GM12878 (cell line): ENCODE results near the gene CFLAR. TPM values are rescaled to one million over a fixed set of nuclear protein-coding genes. Genes with fewer than 3 reads are reported as not detected.
A peak's percentile ranks its signal among the peaks of the same experiment; 100 is the strongest.

Experiments
- ATAC-seq: fragments of 200-7000 bp; cut with Tn5 transposase; 3 replicates; pipeline ENCODE4 v1.9.1; 2020; ENCODE audit warnings: mild to moderate bottlenecking, moderate library complexity
- BruUV-seq: library from RNA; stranded (reverse); fragments of 400-500 nt; replicated peaks from 2 replicates; lab custom pipeline; 2021; lab: Mats Ljungman, UMichigan
- CTCF ChIA-PET: fragments of 300-600 bp; sonication (Branson Sonifier 250); formaldehyde crosslinking; extraction: SDS; loops from one replicate; lab custom pipeline; 2021; ENCODE audit warnings: inconsistent platforms; lab: Yijun Ruan, JAX
- POLR2A ChIA-PET: fragments of 350-600 bp; formaldehyde crosslinking; extraction: SDS; loops from one replicate; lab custom pipeline; 2021; ENCODE audit warnings: inconsistent platforms; lab: Charles Lee
- RAD21 ChIA-PET: fragments of 300-600 bp; sonication (Branson Sonifier 250); formaldehyde crosslinking; loops from one replicate; lab custom pipeline; 2023; ENCODE audit warnings: antibody characterized with exemption; ENCODE audit not compliant: unreplicated experiment; lab: Charles Lee
- SMC1A ChIA-PET: fragments of 300-600 bp; sonication (Branson Sonifier 250); formaldehyde crosslinking; loops from one replicate; lab custom pipeline; 2023; ENCODE audit not compliant: unreplicated experiment, uncharacterized antibody; lab: Charles Lee
- DNase-seq: peaks from one replicate; pipeline ENCODE4 v3.0.0-alpha.2; 2011; ENCODE audit warnings: low read depth, low spot score
- FAIRE-seq: peaks from 3 replicates; lab custom pipeline; 2011; peaks lifted over from hg19 to GRCh38; lab: Jason Lieb, UNC
- H2AFZ ChIP-seq: 2 replicates; pipeline ENCODE4 v1.6.0; 2011; ENCODE audit warnings: low read depth, low read length, control low read depth; ENCODE audit not compliant: control insufficient read depth
- H3K27ac ChIP-seq: 2 replicates; pipeline ENCODE4 v1.5.1; 2011; ENCODE audit warnings: control low read depth; ENCODE audit not compliant: control insufficient read depth, insufficient read depth
- H3K27me3 ChIP-seq, 2 experiments: replicated peaks in 1 of 2; 2 replicates each; pipeline versions ENCODE4 v1.6.0 to v1.6.1; 2011; ENCODE audit warnings: low read length in 1 of 2; ENCODE audit not compliant: control insufficient read depth in 2 of 2, insufficient read depth in 2 of 2
- H3K36me3 ChIP-seq, 2 experiments: 2 replicates each; pipeline ENCODE4 v1.5.1; 2011; ENCODE audit warnings: low read length in 1 of 2; ENCODE audit not compliant: control insufficient read depth in 2 of 2, insufficient read depth in 2 of 2
- H3K4me1 ChIP-seq: 2 replicates; pipeline ENCODE4 v1.6.1; 2011; ENCODE audit warnings: mild to moderate bottlenecking, low read length, moderate library complexity, mixed read lengths; ENCODE audit not compliant: control insufficient read depth, insufficient read depth
- H3K4me2 ChIP-seq: 2 replicates; pipeline ENCODE4 v1.6.0; 2011; ENCODE audit warnings: control low read depth; ENCODE audit not compliant: control insufficient read depth, insufficient read depth
- H3K4me3 ChIP-seq: fragments of 200-600 bp; sonication (generic); 2 replicates; pipeline ENCODE4 v1.5.1; 2016
- H3K79me2 ChIP-seq: 2 replicates; pipeline ENCODE4 v1.6.0; 2011; ENCODE audit warnings: low read length; ENCODE audit not compliant: control insufficient read depth, insufficient read depth
- H3K9ac ChIP-seq: 2 replicates; pipeline ENCODE4 v1.8.0; 2011; ENCODE audit warnings: low read length, control low read depth, mixed read lengths; ENCODE audit not compliant: control insufficient read depth, insufficient read depth
- H3K9me3 ChIP-seq: replicated peaks from 3 replicates; pipeline ENCODE4 v1.5.1; 2011; ENCODE audit warnings: mild to moderate bottlenecking, low read length; ENCODE audit not compliant: control insufficient read depth, insufficient read depth
- H4K20me1 ChIP-seq: 2 replicates; pipeline ENCODE4 v1.6.0; 2011; ENCODE audit not compliant: control insufficient read depth, insufficient read depth
- ASH2L ChIP-seq: fragments of 300-600, 200-600 bp; sonication (generic); IDR thresholded peaks from 2 replicates; pipeline ENCODE4 v1.6.1; 2017; ENCODE audit warnings: low read depth, mild to moderate bottlenecking, borderline replicate concordance
- ESRRA ChIP-seq: IDR thresholded peaks from 2 replicates; pipeline ENCODE4 v1.6.1; 2012; ENCODE audit warnings: mild to moderate bottlenecking, low read length, improper control_type of control experiment
- HDAC2 ChIP-seq: fragments of 200-600 bp; sonication (generic); IDR thresholded peaks from 2 replicates; pipeline ENCODE4 v1.6.1; 2017
- IKZF2 ChIP-seq, 2 experiments: fragments of 450-650 bp; IDR thresholded peaks; 2 replicates each; pipeline ENCODE4 v1.6.1; 2017; ENCODE audit warnings: mild to moderate bottlenecking in 2 of 2, moderate library complexity in 2 of 2
- MEF2B ChIP-seq: fragments of 450-650 bp; IDR thresholded peaks from 2 replicates; pipeline ENCODE4 v1.6.1; 2018; ENCODE audit warnings: mild to moderate bottlenecking, moderate library complexity; ENCODE audit not compliant: partially characterized antibody, poor library complexity, severe bottlenecking
- NFIC ChIP-seq: IDR thresholded peaks from 2 replicates; pipeline ENCODE4 v1.6.1; 2012; ENCODE audit warnings: low read depth, mild to moderate bottlenecking, inconsistent platforms, low read length, moderate library complexity
- NR2C2 ChIP-seq: IDR thresholded peaks from 2 replicates; pipeline ENCODE4 v1.6.1; 2011; ENCODE audit warnings: borderline replicate concordance, low read depth; ENCODE audit not compliant: control insufficient read depth, insufficient read length
- SMARCA5 ChIP-seq: fragments of 450-650 bp; IDR thresholded peaks from 2 replicates; pipeline ENCODE4 v1.6.1; 2017; ENCODE audit warnings: mild to moderate bottlenecking
- STAT1 ChIP-seq: fragments of 450-650 bp; conservative IDR thresholded peaks from 2 replicates; pipeline ENCODE4 v1.6.1; 2014; ENCODE audit warnings: antibody characterized with exemption, mild to moderate bottlenecking
- SUZ12 ChIP-seq: fragments of 200-600 bp; sonication (generic); IDR thresholded peaks from one replicate; pipeline ENCODE4 v1.6.1; 2018; ENCODE audit warnings: antibody characterized with exemption, mild to moderate bottlenecking; ENCODE audit not compliant: unreplicated experiment
- ZNF24 ChIP-seq: fragments of 450-650 bp; IDR thresholded peaks from 2 replicates; pipeline ENCODE4 v1.6.1; 2017; ENCODE audit warnings: antibody characterized with exemption, mild to moderate bottlenecking
- ZNF274 ChIP-seq: IDR thresholded peaks from one replicate; pipeline ENCODE4 v1.8.0; 2011; ENCODE audit not compliant: insufficient read length, insufficient read depth
- ZNF622 ChIP-seq: fragments of 450-650 bp; IDR thresholded peaks from 2 replicates; pipeline ENCODE4 v1.6.1; 2017; ENCODE audit warnings: mild to moderate bottlenecking, inconsistent platforms
- WGBS: methylation state at CpG from one replicate; pipeline ENCODE4 v1.1.6; 2016; ENCODE audit warnings: low lambda C conversion rate; ENCODE audit not compliant: insufficient replicate concordance, insufficient coverage; ENCODE audit errors: missing lambda C conversion rate; 5-methylcytosine and 5-hydroxymethylcytosine counted together
- in situ Hi-C: fragments of 300-500 bp; cut with MboI; formaldehyde crosslinking; loops from 9 replicates; pipeline ENCODE4 v1.14.3; 2018; ENCODE audit warnings: mixed read lengths
- intact Hi-C: fragments of 100-400 bp; cut with micrococcal nuclease; formaldehyde crosslinking; loops from one replicate; pipeline ENCODE4 v1.14.2; 2022; ENCODE audit not compliant: unreplicated experiment
- polyA plus RNA-seq, 11 experiments: library from polyadenylated mRNA; depleted of rRNA in 4 of 11; unstranded in 6 of 11; stranded (reverse) in 5 of 11; fragments of >200 nt; fragmentation: Nextera tagmentation in 4 of 11; fragmentation: Illumina TruSeq in 1 of 11; extraction: Ambion mirVana in 4 of 11; extraction: Trizol in 1 of 11; gene quantifications; 1 replicate in 1 of 11; 2 replicates in 10 of 11; pipeline versions ENCODE4 v1.2.1 to v1.2.3, GENCODE V29; 2011 to 2016; ENCODE audit warnings: inconsistent platforms in 2 of 11, missing spikeins in 2 of 11, low read depth in 1 of 11
- total RNA-seq, 4 experiments: library from RNA; depleted of rRNA in 3 of 4; stranded (reverse); fragments of >200 nt in 3 of 4; fragmentation: Illumina TruSeq in 1 of 4; extraction: Trizol in 1 of 4; gene quantifications; 2 replicates each; pipeline versions ENCODE4 v1.2.1 to v1.2.3, GENCODE V29; 2013 to 2021
- TF ChIP-seq, protein P1 (sequence below): fragments of 450-650 bp; IDR thresholded peaks from 2 replicates; pipeline ENCODE4 v1.6.1; 2017; ENCODE audit warnings: mild to moderate bottlenecking
- TF ChIP-seq, protein P2 (sequence below): IDR thresholded peaks from 2 replicates; pipeline ENCODE4 v1.6.1; 2012; ENCODE audit warnings: improper control_type of control experiment, low read depth, low read length; ENCODE audit not compliant: insufficient replicate concordance

Gene CFLAR
- total and polyA plus RNA-seq, 10 of the 15 experiments (the other 5 are each of a cell fraction or from before 2014, with no cell fraction given): 80.6 to 181 (median 101) TPM

DNA sequence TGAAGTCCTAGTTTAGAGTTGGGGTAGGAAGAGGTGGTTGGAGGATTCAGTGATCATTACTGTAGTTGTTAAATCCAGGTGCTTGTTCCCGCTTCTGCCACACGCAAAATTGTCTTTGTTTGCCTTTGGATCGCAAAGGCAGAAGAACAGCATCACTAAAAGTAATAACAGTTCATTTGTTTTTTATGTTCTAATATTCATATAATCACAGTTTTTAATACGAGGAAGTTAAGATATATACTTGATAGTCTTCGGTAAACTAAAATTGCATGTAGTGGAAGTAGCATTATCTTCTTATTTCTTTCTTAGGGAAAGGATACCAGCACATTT lies 43.8 kb upstream of the CFLAR start (continued):
- TF ChIP-seq MEF2B: no peak
- TF ChIP-seq IKZF2 (IDR thresholded peaks at IDR 0.05): 0 out of 4 replicates have a peak, but pooled peaks of 1 of the 2 experiments have one; percentile 1
- no peak for TF ChIP-seq NFIC

DNA sequence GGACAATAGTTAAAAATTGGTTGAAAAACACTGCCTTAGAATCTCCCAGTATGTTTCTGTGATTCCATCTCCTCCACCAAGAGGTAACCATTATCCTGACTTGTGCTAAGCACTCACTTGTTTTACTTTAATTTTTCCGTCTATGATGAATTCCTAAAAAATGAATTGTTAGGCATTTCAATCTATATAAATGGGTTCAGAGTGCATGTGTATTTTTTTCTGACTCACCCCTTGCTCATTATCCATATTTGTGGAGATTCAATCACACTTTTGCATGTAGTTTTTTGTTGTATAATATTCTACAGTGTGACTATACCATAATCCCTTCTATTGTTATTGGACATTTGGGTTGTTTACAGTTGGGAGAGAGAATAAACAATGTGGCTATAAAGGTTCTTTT lies 42.9 kb upstream of the CFLAR start:
- H3K4me3 ChIP-seq: no peak overlapping the region
- TF ChIP-seq, protein P1, sequence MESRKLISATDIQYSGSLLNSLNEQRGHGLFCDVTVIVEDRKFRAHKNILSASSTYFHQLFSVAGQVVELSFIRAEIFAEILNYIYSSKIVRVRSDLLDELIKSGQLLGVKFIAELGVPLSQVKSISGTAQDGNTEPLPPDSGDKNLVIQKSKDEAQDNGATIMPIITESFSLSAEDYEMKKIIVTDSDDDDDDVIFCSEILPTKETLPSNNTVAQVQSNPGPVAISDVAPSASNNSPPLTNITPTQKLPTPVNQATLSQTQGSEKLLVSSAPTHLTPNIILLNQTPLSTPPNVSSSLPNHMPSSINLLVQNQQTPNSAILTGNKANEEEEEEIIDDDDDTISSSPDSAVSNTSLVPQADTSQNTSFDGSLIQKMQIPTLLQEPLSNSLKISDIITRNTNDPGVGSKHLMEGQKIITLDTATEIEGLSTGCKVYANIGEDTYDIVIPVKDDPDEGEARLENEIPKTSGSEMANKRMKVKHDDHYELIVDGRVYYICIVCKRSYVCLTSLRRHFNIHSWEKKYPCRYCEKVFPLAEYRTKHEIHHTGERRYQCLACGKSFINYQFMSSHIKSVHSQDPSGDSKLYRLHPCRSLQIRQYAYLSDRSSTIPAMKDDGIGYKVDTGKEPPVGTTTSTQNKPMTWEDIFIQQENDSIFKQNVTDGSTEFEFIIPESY: no peak
- TF ChIP-seq SMARCA5 (no peak), ZNF622 (no peak), IKZF2 (IDR thresholded peaks at IDR 0.05) (no peak), ESRRA (no peak), ZNF24 (no peak), HDAC2 (no peak), NFIC (no peak), NR2C2 (no peak), ASH2L (no peak), SUZ12 (no peak), STAT1 (no peak), MEF2B (no peak), ZNF274 (no peak)
- TF ChIP-seq, protein P2, sequence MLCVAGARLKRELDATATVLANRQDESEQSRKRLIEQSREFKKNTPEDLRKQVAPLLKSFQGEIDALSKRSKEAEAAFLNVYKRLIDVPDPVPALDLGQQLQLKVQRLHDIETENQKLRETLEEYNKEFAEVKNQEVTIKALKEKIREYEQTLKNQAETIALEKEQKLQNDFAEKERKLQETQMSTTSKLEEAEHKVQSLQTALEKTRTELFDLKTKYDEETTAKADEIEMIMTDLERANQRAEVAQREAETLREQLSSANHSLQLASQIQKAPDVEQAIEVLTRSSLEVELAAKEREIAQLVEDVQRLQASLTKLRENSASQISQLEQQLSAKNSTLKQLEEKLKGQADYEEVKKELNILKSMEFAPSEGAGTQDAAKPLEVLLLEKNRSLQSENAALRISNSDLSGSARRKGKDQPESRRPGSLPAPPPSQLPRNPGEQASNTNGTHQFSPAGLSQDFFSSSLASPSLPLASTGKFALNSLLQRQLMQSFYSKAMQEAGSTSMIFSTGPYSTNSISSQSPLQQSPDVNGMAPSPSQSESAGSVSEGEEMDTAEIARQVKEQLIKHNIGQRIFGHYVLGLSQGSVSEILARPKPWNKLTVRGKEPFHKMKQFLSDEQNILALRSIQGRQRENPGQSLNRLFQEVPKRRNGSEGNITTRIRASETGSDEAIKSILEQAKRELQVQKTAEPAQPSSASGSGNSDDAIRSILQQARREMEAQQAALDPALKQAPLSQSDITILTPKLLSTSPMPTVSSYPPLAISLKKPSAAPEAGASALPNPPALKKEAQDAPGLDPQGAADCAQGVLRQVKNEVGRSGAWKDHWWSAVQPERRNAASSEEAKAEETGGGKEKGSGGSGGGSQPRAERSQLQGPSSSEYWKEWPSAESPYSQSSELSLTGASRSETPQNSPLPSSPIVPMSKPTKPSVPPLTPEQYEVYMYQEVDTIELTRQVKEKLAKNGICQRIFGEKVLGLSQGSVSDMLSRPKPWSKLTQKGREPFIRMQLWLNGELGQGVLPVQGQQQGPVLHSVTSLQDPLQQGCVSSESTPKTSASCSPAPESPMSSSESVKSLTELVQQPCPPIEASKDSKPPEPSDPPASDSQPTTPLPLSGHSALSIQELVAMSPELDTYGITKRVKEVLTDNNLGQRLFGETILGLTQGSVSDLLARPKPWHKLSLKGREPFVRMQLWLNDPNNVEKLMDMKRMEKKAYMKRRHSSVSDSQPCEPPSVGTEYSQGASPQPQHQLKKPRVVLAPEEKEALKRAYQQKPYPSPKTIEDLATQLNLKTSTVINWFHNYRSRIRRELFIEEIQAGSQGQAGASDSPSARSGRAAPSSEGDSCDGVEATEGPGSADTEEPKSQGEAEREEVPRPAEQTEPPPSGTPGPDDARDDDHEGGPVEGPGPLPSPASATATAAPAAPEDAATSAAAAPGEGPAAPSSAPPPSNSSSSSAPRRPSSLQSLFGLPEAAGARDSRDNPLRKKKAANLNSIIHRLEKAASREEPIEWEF: no peak

More for the DNA sequence above, 42.9 kb upstream of the CFLAR start:
- CTCF ChIA-PET: interaction anchor here (1.1 to 8.2 kb wide), 6 partner anchors 85 to 184 kb away, joined by 5 to 256 read pairs (median 30); partner anchors contain the start of genes NIF3L1 and ORC2
- no peak for FAIRE-seq
- SMC1A ChIA-PET: interaction anchor here (1.1 to 1.3 kb wide), 5 partner anchors 42 to 109 kb away, joined by 3 to 4 read pairs (median 3); partner anchors contain the start of genes CASP10 and CFLAR
- Histone ChIP-seq H3K4me1 (peaks cover 23% of the 10 kb centered on the region), H3K36me3 (no peaks in the 10 kb centered on the region), H4K20me1 (no peaks in the 10 kb centered on the region), H3K79me2 (peaks cover 69% of the 10 kb centered on the region), H2AFZ (no peak overlapping the region), H3K27me3 (no peaks in the 10 kb centered on the region), H3K9me3 (no peaks in the 10 kb centered on the region), H3K27ac (no peak overlapping the region), H3K9ac (no peak overlapping the region; the same call in 1 of the 2 replicates), H3K4me2 (peak overlapping the region; percentile 62)
- no peak for ATAC-seq
- no TSS peak for BruUV-seq
- DNase-seq: no peak
- intact Hi-C loops (loop anchor here (5.0 to 10.0 kb wide), 2 partner anchors 84 to 258 kb away; partner anchors contain the start of gene BZW1), in situ Hi-C loops (loop anchor here (5.0 kb wide), 2 partner anchors 104 to 166 kb away; no protein-coding TSS in a partner anchor)
- POLR2A ChIA-PET: interaction anchor here (1.4 to 1.5 kb wide), 2 partner anchors 57 to 209 kb away, joined by 3 read pairs; partner anchors contain the start of gene CLK1
- RAD21 ChIA-PET: interaction anchor here (1.1 to 1.9 kb wide), 3 partner anchors 44 to 360 kb away, joined by 3 to 9 read pairs (median 7); partner anchors contain the start of gene CFLAR
- whole genome bisulfite sequencing: 90% methylated on average over 1 of the region's 1 CpG
